ENCODE measurements around the gene ZC3H4.

Gene ZC3H4

GRCh38 chr19:47039239-47039874 is 74.2 kb downstream of the ZC3H4 start:
- no peak for TF ChIP-seq CTCF (conservative IDR thresholded peaks at IDR 0.05; ENCODE audit: low read depth, low read length)
- DNase-seq (ENCODE audit: low read depth): no peak
- no peak overlapping the region for H3K4me3 ChIP-seq (ENCODE audit: low read length)

- no peak for TF ChIP-seq CTCF (conservative IDR thresholded peaks at IDR 0.05; ENCODE audit: low read depth, low read length)
- no peak overlapping the region for H3K4me3 ChIP-seq (ENCODE audit: low read length)
- DNase-seq (ENCODE audit: low read depth): no peak
Observed at GRCh38 chr19:47037766-47038165, 75.8 kb downstream of the ZC3H4 start.

GRCh38 chr19:47036097-47036651 is 77.4 kb downstream of the ZC3H4 start:
- no peak for DNase-seq (ENCODE audit: low read depth)
- H3K4me3 ChIP-seq (ENCODE audit: low read length): peak overlapping the region; percentile 62
- TF ChIP-seq CTCF (conservative IDR thresholded peaks at IDR 0.05; ENCODE audit: low read depth, low read length): no peak

GRCh38 chr19:47035127-47036096 is 78.2 kb downstream of the ZC3H4 start:
- peak; percentile 43 for DNase-seq (ENCODE audit: low read depth)
- TF ChIP-seq CTCF (conservative IDR thresholded peaks at IDR 0.05; ENCODE audit: low read depth, low read length): peak; percentile 90
- peak overlapping the region; percentile 62 for H3K4me3 ChIP-seq (ENCODE audit: low read length)

- no peak for DNase-seq (ENCODE audit: low read depth)
- no peak overlapping the region for H3K4me3 ChIP-seq (ENCODE audit: low read length)
- peak; percentile 96 for TF ChIP-seq CTCF (conservative IDR thresholded peaks at IDR 0.05; ENCODE audit: low read depth, low read length)
Observed at GRCh38 chr19:47032171-47032811, 81.3 kb downstream of the ZC3H4 start.

- TF ChIP-seq CTCF (conservative IDR thresholded peaks at IDR 0.05; ENCODE audit: low read depth, low read length): no peak
- no peak for DNase-seq (ENCODE audit: low read depth)
- H3K4me3 ChIP-seq (ENCODE audit: low read length): no peak overlapping the region
Observed at GRCh38 chr19:47028195-47028601, 85.4 kb downstream of the ZC3H4 start.
